CD4-positive, alpha-beta T cell treated with Interferon alpha-2 for 1 hour (primary cell): ENCODE data around the gene RAN.
A peak's percentile ranks its signal among the peaks of the same experiment; 100 is the strongest.
"Not testable (repeated sequence)": the region's sequence is repeated elsewhere in the genome, so short reads cannot be mapped to it uniquely, and the experiment has no call there.

ENCODE experiments used
- DNase-seq, 2 donors: peaks; one replicate each; pipeline ENCODE4 v3.0.0-alpha.2; 2020 to 2022

The RAN gene

GRCh38 chr12:130871286-130872178 lies at the start of gene RAN:
Gene RAN (plus strand): TSS chr12:130872066. CDS start chr12:130872594, 528 bp downstream.
- peak; percentile 94 to 95 for DNase-seq

- DNase-seq, result no peak
Measured at GRCh38 chr12:130825771-130826150, 46.1 kb upstream of the RAN start.

- DNase-seq, result peak; percentile 60 to 75
Measured at GRCh38 chr12:130826151-130826801, 45.6 kb upstream of the RAN start.

- DNase-seq, result no peak
Measured at GRCh38 chr12:130827432-130827831, 44.4 kb upstream of the RAN start.

GRCh38 chr12:130828895-130829294 lies 43.0 kb upstream of the RAN start:
- DNase-seq, result no peak

- no peak for DNase-seq
Measured at GRCh38 chr12:130829391-130830245, 42.2 kb upstream of the RAN start.

- DNase-seq, result no peak
Measured at GRCh38 chr12:130830246-130830551, 41.7 kb upstream of the RAN start.

GRCh38 chr12:130831246-130831645 lies 40.6 kb upstream of the RAN start:
- no peak for DNase-seq

GRCh38 chr12:130831876-130832405 lies 39.9 kb upstream of the RAN start:
- no peak for DNase-seq

- DNase-seq, result no peak
Measured at GRCh38 chr12:130832561-130833209, 39.2 kb upstream of the RAN start.

- no peak for DNase-seq
Measured at GRCh38 chr12:130835011-130835410, 36.9 kb upstream of the RAN start.

- DNase-seq, result no peak
Measured at GRCh38 chr12:130835436-130835835, 36.4 kb upstream of the RAN start.

- DNase-seq, result no peak
Measured at GRCh38 chr12:130838284-130838950, 33.4 kb upstream of the RAN start.

GRCh38 chr12:130838951-130839769 lies 32.7 kb upstream of the RAN start, which contains the start of gene STX2:
Gene STX2 (minus strand): TSS chr12:130839250. CDS start chr12:130839099, 151 bp downstream.
- DNase-seq, result peak; percentile 88 to 92

- DNase-seq, result no peak
Measured at GRCh38 chr12:130839770-130840404, 32.0 kb upstream of the RAN start.

GRCh38 chr12:130846369-130846768 lies 25.5 kb upstream of the RAN start:
- DNase-seq, result no peak

- DNase-seq, result no peak
Measured at GRCh38 chr12:130847112-130847511, 24.8 kb upstream of the RAN start.

GRCh38 chr12:130848105-130848504 lies 23.8 kb upstream of the RAN start:
- DNase-seq, result not testable (repeated sequence)

- DNase-seq, result not testable (repeated sequence)
Measured at GRCh38 chr12:130848785-130849305, 23.0 kb upstream of the RAN start.
